K562 (cell line): Measurements from ENCODE around the gene TAF1D. TPM values are rescaled to one million over a fixed set of nuclear protein-coding genes. Genes with fewer than 3 reads are reported as not detected.
A peak's percentile ranks its signal among the peaks of the same experiment; 100 is the strongest.

ENCODE experiments used
- ATAC-seq: fragments of 200-7000 bp; cut with Tn5 transposase; 3 replicates; pipeline ENCODE4 v1.9.1; 2020; ENCODE audit warnings: moderate library complexity
- BruUV-seq: library from RNA; stranded (reverse); fragments of 400-500 nt; replicated peaks from 2 replicates; lab custom pipeline; 2021; lab: Mats Ljungman, UMichigan
- CTCF ChIA-PET: fragments of 300-600 bp; formaldehyde crosslinking; extraction: SDS; loops from one replicate; lab custom pipeline; 2021; ENCODE audit warnings: low intra/inter-chr PET ratio; lab: Yijun Ruan, JAX
- POLR2A ChIA-PET: fragments of 300-600, 350-650 bp; sonication (Branson Sonifier 250); formaldehyde crosslinking; extraction: SDS; loops from one replicate; lab custom pipeline; 2021; ENCODE audit warnings: antibody characterized with exemption, inconsistent platforms; lab: Yijun Ruan, JAX
- DNase-seq, 4 experiments: peaks; one replicate each; pipeline versions ENCODE4 v3.0.0 to v3.0.0-alpha.2; 2011 to 2018; ENCODE audit warnings: low spot score in 3 of 4, mixed read lengths in 3 of 4; ENCODE audit errors: extremely low read depth in 1 of 4
- FAIRE-seq: peaks from 2 replicates; lab custom pipeline; 2011; peaks lifted over from hg19 to GRCh38; lab: Jason Lieb, UNC
- H2AFZ ChIP-seq: 2 replicates; pipeline ENCODE4 v1.6.0; 2011; ENCODE audit warnings: low read depth, low read length, control low read depth, inconsistent platforms
- H3K27ac ChIP-seq: fragments of 200-600 bp; 3 replicates; pipeline ENCODE4 v1.8.0; 2011; ENCODE audit warnings: low read depth, mild to moderate bottlenecking, control low read depth, inconsistent platforms, low read length, moderate library complexity, mixed read lengths; ENCODE audit errors: extremely low read depth
- H3K27me3 ChIP-seq, 2 experiments: fragments of 300-600 bp in 1 of 2; 2 replicates in 1 of 2; 3 replicates in 1 of 2; pipeline versions ENCODE4 v1.6.0 to v1.8.0; 2011; ENCODE audit warnings: inconsistent platforms in 2 of 2, low read length in 2 of 2, mild to moderate bottlenecking in 1 of 2, mixed read lengths in 1 of 2, moderate library complexity in 1 of 2; ENCODE audit not compliant: control insufficient read depth in 2 of 2, insufficient read depth in 2 of 2
- H3K36me3 ChIP-seq: fragments of 300-600 bp; 3 replicates; pipeline ENCODE4 v1.8.0; 2011; ENCODE audit warnings: mild to moderate bottlenecking, low read length, inconsistent platforms; ENCODE audit not compliant: control insufficient read depth, insufficient read depth
- H3K4me1 ChIP-seq, 2 experiments: fragments of 200-600 bp in 1 of 2; replicated peaks in 1 of 2; 2 replicates in 1 of 2; 3 replicates in 1 of 2; pipeline versions ENCODE4 v1.5.1 to v1.8.0; 2011; ENCODE audit warnings: inconsistent platforms in 2 of 2, low read length in 2 of 2, mild to moderate bottlenecking in 1 of 2, mixed read lengths in 1 of 2, moderate library complexity in 1 of 2; ENCODE audit not compliant: control insufficient read depth in 2 of 2, insufficient read depth in 2 of 2
- H3K4me2 ChIP-seq: 2 replicates; pipeline ENCODE4 v1.6.1; 2011; ENCODE audit warnings: low read length, control low read depth, inconsistent platforms, mixed read lengths; ENCODE audit not compliant: insufficient read depth
- H3K4me3 ChIP-seq: fragments of 200-600 bp; sonication (generic), shearing (Covaris generic); 2 replicates; pipeline ENCODE4 v1.5.1; 2016; ENCODE audit warnings: control low read depth, inconsistent platforms
- H3K79me2 ChIP-seq: fragments of 200-600 bp; 3 replicates; pipeline ENCODE4 v1.8.0; 2011; ENCODE audit warnings: low read length, inconsistent platforms; ENCODE audit not compliant: control insufficient read depth, insufficient read depth
- H3K9ac ChIP-seq, 2 experiments: 2 replicates each; pipeline versions ENCODE4 v1.6.0 to v1.6.1; 2011; ENCODE audit warnings: low read depth in 2 of 2, low read length in 2 of 2, control low read depth in 1 of 2, inconsistent platforms in 1 of 2, mild to moderate bottlenecking in 1 of 2, mixed read lengths in 1 of 2; ENCODE audit not compliant: insufficient read depth in 1 of 2
- H3K9me1 ChIP-seq: one replicate; pipeline ENCODE4 v1.6.0; 2011; ENCODE audit warnings: inconsistent platforms, mild to moderate bottlenecking, low read length, moderate library complexity; ENCODE audit not compliant: control insufficient read depth, insufficient read depth
- H3K9me3 ChIP-seq: replicated peaks from 2 replicates; pipeline ENCODE4 v1.5.1; 2011; ENCODE audit warnings: low read depth, low read length, inconsistent platforms; ENCODE audit not compliant: control insufficient read depth, insufficient read depth
- H4K20me1 ChIP-seq: replicated peaks from 2 replicates; pipeline ENCODE4 v1.6.1; 2011; ENCODE audit warnings: low read length, inconsistent platforms, mixed read lengths; ENCODE audit not compliant: control insufficient read depth, insufficient read depth
- FOXO4 ChIP-seq: fragments of 450-650 bp; formaldehyde crosslinking; IDR thresholded peaks from 2 replicates; pipeline ENCODE4 v1.4.0; 2020; ENCODE audit warnings: mild to moderate bottlenecking, moderate library complexity
- HDGF ChIP-seq: fragments of 450-650 bp; IDR thresholded peaks from 2 replicates; pipeline ENCODE4 v1.6.1; 2016
- RAD51 ChIP-seq: fragments of 450-650 bp; IDR thresholded peaks from 2 replicates; pipeline ENCODE4 v1.7.1; 2016; ENCODE audit warnings: low read depth, mild to moderate bottlenecking, borderline replicate concordance
- TRIM28 ChIP-seq: fragments of 450-650 bp; IDR thresholded peaks from 2 replicates; pipeline ENCODE4 v1.6.1; 2017
- ZNF280A ChIP-seq: fragments of 450-650 bp; IDR thresholded peaks from 2 replicates; pipeline ENCODE4 v1.6.1; 2018; ENCODE audit warnings: mild to moderate bottlenecking, low read depth; ENCODE audit not compliant: partially characterized antibody
- ZNF282 ChIP-seq: sonication (generic); formaldehyde crosslinking; IDR thresholded peaks from 2 replicates; pipeline ENCODE4 v1.8.1; 2023; ENCODE audit warnings: missing genetic modification reagents
- ZNF324 ChIP-seq: fragments of 250-450 bp; sonication (Bioruptor Pico); IDR thresholded peaks from 2 replicates; pipeline ENCODE4 v1.4.0; 2020; ENCODE audit warnings: mild to moderate bottlenecking
- ZNF830 ChIP-seq: fragments of 250-450 bp; sonication (Bioruptor Pico); IDR thresholded peaks from 2 replicates; pipeline ENCODE4 v1.5.0; 2021; ENCODE audit warnings: mild to moderate bottlenecking
- WGBS: fragments of 100-300 bp; shearing (Covaris generic); methylation state at CpG from one replicate; pipeline ENCODE4 v1.1.6; 2016; ENCODE audit warnings: low coverage, mixed read lengths; ENCODE audit not compliant: insufficient coverage; ENCODE audit errors: missing lambda C conversion rate; 5-methylcytosine and 5-hydroxymethylcytosine counted together
- in situ Hi-C: fragments of 300-500 bp; cut with MboI; formaldehyde crosslinking; loops from 4 replicates; pipeline ENCODE4 v1.15.0; 2018; ENCODE audit warnings: inconsistent platforms, mixed read lengths
- intact Hi-C: fragments of 100-400 bp; cut with micrococcal nuclease; formaldehyde crosslinking; loops from 2 replicates; pipeline ENCODE4 v1.14.2; 2022
- polyA plus RNA-seq, 8 experiments: library from polyadenylated mRNA; depleted of rRNA in 4 of 8; stranded (reverse) in 5 of 8; unstranded in 3 of 8; fragments of >200 nt; fragmentation: Nextera tagmentation in 2 of 8; fragmentation: Illumina TruSeq in 1 of 8; extraction: Ambion mirVana in 2 of 8; extraction: Trizol in 1 of 8; gene quantifications; 2 replicates each; pipeline versions ENCODE4 v1.2.1 to v1.2.3, GENCODE V29; 2011 to 2014; ENCODE audit warnings: inconsistent platforms in 1 of 8, missing spikeins in 1 of 8
- total RNA-seq, 7 experiments: library from RNA; depleted of rRNA in 6 of 7; stranded (reverse); fragments of >200 nt in 6 of 7; fragmentation: Illumina TruSeq in 2 of 7; extraction: Trizol in 2 of 7; gene quantifications; 2 replicates each; pipeline versions ENCODE4 v1.2.1 to v1.2.3, GENCODE V29; 2011 to 2021; ENCODE audit warnings: low replicate concordance in 1 of 7
- TF ChIP-seq, protein P1 (sequence below): fragments of 450-650 bp; IDR thresholded peaks from 2 replicates; pipeline ENCODE4 v1.7.1; 2018; ENCODE audit warnings: mild to moderate bottlenecking, low read depth; ENCODE audit not compliant: partially characterized antibody
- TF ChIP-seq, protein P2 (sequence below): sonication (generic); formaldehyde crosslinking; IDR thresholded peaks from 2 replicates; pipeline ENCODE4 v1.8.1; 2023; ENCODE audit warnings: mild to moderate bottlenecking, missing genetic modification reagents
- TF ChIP-seq, protein P3 (sequence below): sonication (generic); formaldehyde crosslinking; IDR thresholded peaks from 2 replicates; pipeline ENCODE4 v1.8.0; 2022; ENCODE audit warnings: mild to moderate bottlenecking, missing genetic modification reagents, borderline replicate concordance

TAF1D gene
- total and polyA plus RNA-seq, 9 of the 15 experiments (the other 6 are each of a cell fraction or from before 2014, with no cell fraction given) = 122 to 347 (median 250) TPM

DNA sequence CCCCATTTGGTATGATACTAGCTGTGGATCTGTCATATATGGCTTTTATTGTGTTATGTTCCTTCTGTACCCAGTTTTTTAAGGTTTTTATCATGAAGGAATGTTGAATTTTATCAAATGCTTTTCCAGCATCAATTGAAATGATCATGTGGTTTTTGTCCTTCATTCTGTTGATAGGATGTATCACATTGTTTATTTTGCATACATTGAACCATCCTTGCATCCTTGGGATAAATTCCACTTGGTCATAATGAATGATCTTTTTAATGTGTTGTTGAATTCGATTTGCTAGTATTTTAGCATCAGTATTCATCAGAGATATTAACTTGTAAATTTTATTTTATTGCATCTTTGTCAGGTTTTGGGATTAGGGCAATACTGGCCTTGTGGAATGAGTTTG lies 31.1 kb downstream of the TAF1D start:
- CTCF ChIA-PET = no interaction called here
- no peak overlapping the region for H3K4me3 ChIP-seq
- POLR2A ChIA-PET = no interaction called here
- WGBS = 88% methylated on average over 1 of the region's 1 CpG
- H3K79me2 ChIP-seq = peaks cover 10% of the 10 kb centered on the region; the same call in 2 of the 3 replicates
- in situ Hi-C loops (no loop called here), intact Hi-C loops (no loop called here)
- no peaks in the 10 kb centered on the region for H4K20me1 ChIP-seq
- H3K9me1 ChIP-seq = no peaks in the 10 kb centered on the region
- no peak overlapping the region for H3K27ac ChIP-seq
- no TSS peak for BruUV-seq
- no peak overlapping the region for H3K9ac ChIP-seq
- no peaks in the 10 kb centered on the region; a peak in 2 of 5 replicates for H3K4me1 ChIP-seq
- H3K36me3 ChIP-seq = peaks cover 88% of the 10 kb centered on the region
- no peak for ATAC-seq
- FAIRE-seq = no peak
- H3K27me3 ChIP-seq = no peaks in the 10 kb centered on the region
- H2AFZ ChIP-seq = no peak overlapping the region
- H3K9me3 ChIP-seq = peaks cover 8% of the 10 kb centered on the region; the same call in 1 of the 2 replicates
- DNase-seq = no peak
- no peak overlapping the region for H3K4me2 ChIP-seq
- TF ChIP-seq TRIM28 (no peak), ZNF324 (peak; percentile 98), RAD51 (no peak), HDGF (no peak), ZNF280A (peak; percentile 11), ZNF282 (CRISPR knock-in tag) (no peak), FOXO4 (CRISPR knock-in tag) (no peak), ZNF830 (CRISPR knock-in tag) (no peak)
- TF ChIP-seq, protein P1, sequence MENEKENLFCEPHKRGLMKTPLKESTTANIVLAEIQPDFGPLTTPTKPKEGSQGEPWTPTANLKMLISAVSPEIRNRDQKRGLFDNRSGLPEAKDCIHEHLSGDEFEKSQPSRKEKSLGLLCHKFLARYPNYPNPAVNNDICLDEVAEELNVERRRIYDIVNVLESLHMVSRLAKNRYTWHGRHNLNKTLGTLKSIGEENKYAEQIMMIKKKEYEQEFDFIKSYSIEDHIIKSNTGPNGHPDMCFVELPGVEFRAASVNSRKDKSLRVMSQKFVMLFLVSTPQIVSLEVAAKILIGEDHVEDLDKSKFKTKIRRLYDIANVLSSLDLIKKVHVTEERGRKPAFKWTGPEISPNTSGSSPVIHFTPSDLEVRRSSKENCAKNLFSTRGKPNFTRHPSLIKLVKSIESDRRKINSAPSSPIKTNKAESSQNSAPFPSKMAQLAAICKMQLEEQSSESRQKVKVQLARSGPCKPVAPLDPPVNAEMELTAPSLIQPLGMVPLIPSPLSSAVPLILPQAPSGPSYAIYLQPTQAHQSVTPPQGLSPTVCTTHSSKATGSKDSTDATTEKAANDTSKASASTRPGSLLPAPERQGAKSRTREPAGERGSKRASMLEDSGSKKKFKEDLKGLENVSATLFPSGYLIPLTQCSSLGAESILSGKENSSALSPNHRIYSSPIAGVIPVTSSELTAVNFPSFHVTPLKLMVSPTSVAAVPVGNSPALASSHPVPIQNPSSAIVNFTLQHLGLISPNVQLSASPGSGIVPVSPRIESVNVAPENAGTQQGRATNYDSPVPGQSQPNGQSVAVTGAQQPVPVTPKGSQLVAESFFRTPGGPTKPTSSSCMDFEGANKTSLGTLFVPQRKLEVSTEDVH = no peak
- TF ChIP-seq, protein P2, sequence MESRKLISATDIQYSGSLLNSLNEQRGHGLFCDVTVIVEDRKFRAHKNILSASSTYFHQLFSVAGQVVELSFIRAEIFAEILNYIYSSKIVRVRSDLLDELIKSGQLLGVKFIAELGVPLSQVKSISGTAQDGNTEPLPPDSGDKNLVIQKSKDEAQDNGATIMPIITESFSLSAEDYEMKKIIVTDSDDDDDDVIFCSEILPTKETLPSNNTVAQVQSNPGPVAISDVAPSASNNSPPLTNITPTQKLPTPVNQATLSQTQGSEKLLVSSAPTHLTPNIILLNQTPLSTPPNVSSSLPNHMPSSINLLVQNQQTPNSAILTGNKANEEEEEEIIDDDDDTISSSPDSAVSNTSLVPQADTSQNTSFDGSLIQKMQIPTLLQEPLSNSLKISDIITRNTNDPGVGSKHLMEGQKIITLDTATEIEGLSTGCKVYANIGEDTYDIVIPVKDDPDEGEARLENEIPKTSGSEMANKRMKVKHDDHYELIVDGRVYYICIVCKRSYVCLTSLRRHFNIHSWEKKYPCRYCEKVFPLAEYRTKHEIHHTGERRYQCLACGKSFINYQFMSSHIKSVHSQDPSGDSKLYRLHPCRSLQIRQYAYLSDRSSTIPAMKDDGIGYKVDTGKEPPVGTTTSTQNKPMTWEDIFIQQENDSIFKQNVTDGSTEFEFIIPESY = no peak
- TF ChIP-seq, protein P3, sequence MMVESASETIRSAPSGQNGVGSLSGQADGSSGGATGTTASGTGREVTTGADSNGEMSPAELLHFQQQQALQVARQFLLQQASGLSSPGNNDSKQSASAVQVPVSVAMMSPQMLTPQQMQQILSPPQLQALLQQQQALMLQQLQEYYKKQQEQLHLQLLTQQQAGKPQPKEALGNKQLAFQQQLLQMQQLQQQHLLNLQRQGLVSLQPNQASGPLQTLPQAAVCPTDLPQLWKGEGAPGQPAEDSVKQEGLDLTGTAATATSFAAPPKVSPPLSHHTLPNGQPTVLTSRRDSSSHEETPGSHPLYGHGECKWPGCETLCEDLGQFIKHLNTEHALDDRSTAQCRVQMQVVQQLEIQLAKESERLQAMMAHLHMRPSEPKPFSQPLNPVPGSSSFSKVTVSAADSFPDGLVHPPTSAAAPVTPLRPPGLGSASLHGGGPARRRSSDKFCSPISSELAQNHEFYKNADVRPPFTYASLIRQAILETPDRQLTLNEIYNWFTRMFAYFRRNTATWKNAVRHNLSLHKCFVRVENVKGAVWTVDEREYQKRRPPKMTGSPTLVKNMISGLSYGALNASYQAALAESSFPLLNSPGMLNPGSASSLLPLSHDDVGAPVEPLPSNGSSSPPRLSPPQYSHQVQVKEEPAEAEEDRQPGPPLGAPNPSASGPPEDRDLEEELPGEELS = no peak
